Activated CD4-positive, alpha-beta memory T cell treated with anti-CD3 and anti-CD28 coated beads, Interleukin-2, amount 10 ng/mL, durations not matched to agents 7 days and 5 days (primary cell): Measurements from ENCODE around the gene PACS1. TPM values are rescaled to one million over a fixed set of nuclear protein-coding genes. Genes with fewer than 3 reads are reported as not detected.

Experiments used
- CTCF ChIA-PET: fragments of 350-600 bp; sonication (Branson Sonifier 250); formaldehyde crosslinking; loops from one replicate; lab custom pipeline; 2021; ENCODE audit warnings: antibody characterized with exemption, inconsistent platforms; lab: Charles Lee
- POLR2A ChIA-PET: fragments of 350-600 bp; sonication (Branson Sonifier 250); formaldehyde crosslinking; loops from one replicate; lab custom pipeline; 2021; ENCODE audit warnings: antibody characterized with exemption; lab: Charles Lee
- DNase-seq: peaks from one replicate; pipeline ENCODE4 v3.0.0-alpha.2; 2020
- H3K27ac Mint-ChIP-seq: one replicate; pipeline ENCODE4 v1.8.0; 2021; ENCODE audit warnings: mild to moderate bottlenecking, mixed read lengths
- H3K27me3 Mint-ChIP-seq: one replicate; pipeline ENCODE4 v1.8.0; 2021; ENCODE audit warnings: mixed read lengths
- H3K36me3 Mint-ChIP-seq: one replicate; pipeline ENCODE4 v1.8.0; 2021; ENCODE audit warnings: low read depth, mixed read lengths
- H3K4me1 Mint-ChIP-seq: one replicate; pipeline ENCODE4 v1.8.0; 2021; ENCODE audit warnings: mixed read lengths
- H3K4me3 Mint-ChIP-seq: one replicate; pipeline ENCODE4 v1.8.0; 2021; ENCODE audit warnings: mild to moderate bottlenecking, mixed read lengths
- H3K9me3 Mint-ChIP-seq: one replicate; pipeline ENCODE4 v1.8.0; 2021; ENCODE audit warnings: mixed read lengths
- total RNA-seq, 2 experiments: library from RNA; stranded (reverse); gene quantifications; one replicate each; pipeline ENCODE4 v1.2.3, GENCODE V29; 2021

The PACS1 gene
- total RNA-seq, 2 experiments from 2014 or later, result 86.4 to 95.0 TPM

DNA sequence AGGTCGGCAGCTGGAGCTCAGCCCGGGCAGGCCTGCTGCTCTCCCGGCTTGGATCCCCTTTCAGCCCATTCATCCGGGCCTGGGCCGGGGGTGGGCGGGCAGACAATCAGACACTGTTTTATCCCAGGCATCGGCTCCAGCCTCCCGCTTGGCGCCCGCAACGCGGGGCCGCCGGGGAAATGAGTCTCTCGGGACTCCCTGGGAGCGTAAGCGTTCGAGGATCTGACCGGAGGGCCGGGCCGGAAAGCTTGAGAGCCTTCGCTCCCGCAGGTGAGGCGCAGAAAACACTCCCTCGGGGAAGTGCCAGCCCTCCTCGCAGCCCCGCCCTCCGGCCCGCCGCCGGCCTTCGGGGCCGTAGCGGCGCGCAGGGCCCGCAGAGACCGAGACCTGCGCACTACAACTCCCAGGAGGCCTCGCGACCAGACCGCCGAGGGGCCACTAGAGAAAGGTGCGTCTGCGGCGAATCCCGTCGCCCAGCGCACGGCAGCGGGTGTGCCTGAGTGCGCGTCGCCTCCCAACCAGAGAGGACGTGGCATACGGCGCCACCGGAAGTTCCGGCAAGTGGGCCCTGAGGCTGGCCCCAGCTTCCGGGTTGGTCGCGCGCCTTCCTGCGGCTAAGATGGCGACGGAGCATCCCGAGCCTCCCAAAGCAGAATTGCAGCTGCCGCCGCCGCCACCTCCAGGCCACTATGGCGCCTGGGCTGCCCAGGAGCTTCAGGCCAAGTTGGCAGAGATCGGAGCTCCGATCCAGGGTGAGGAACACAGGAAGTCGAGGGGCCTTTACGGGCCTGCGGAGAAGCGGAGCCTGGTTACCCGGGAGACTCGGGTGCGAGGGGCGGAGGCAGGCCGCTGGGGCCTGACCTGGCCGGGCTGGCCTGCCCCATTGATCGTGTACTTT, 18.1 kb upstream of the PACS1 start, which contains the start of gene SF3B2:
Gene SF3B2 (plus strand): TSS at position 599 of the 898 bp plus-strand sequence. CDS start 21 bp downstream, at position 620.
- H3K36me3 Mint-ChIP-seq, result peaks cover 39% of the 10 kb centered on the region
- POLR2A ChIA-PET, result interaction anchor here (1.0 to 6.3 kb wide), 27 partner anchors 10 to 414 kb away, joined by 3 to 103 read pairs (median 5); partner anchors contain the start of genes BANF1, CATSPER1, CCDC85B and EIF1AD
- H3K4me3 Mint-ChIP-seq, result peak within 1 kb of the TSS; percentile 100
- H3K27me3 Mint-ChIP-seq, result peaks cover 2% of the 10 kb centered on the region
- CTCF ChIA-PET, result interaction anchor here (0.9 to 4.1 kb wide), 15 partner anchors 7 to 346 kb away, joined by 3 to 40 read pairs (median 6); partner anchors contain the start of gene CCDC85B
- peak; percentile 98 for DNase-seq
- H3K27ac Mint-ChIP-seq, result peak within 1 kb of the TSS; percentile 96
- H3K9me3 Mint-ChIP-seq, result no peaks in the 10 kb centered on the region
- peaks cover 37% of the 10 kb centered on the region for H3K4me1 Mint-ChIP-seq

DNA sequence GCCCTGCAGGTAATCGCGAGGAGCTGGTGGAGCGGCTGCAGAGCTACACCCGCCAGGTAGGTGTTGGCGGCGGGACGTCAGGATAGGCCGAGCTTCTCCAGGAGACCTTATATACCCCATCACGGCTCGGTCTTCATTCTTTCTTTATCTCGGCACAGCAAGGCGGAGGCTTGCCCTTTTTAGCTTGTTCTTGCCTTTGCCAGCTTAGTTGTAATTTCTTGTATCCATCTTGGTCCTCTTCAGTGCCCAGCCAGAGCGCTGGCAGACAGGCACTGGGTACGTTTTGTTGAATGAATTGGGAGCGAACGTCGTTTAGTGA, 17.4 kb upstream of the PACS1 start:
- CTCF ChIA-PET, result interaction anchor here (0.9 to 4.1 kb wide), 15 partner anchors 8 to 346 kb away, joined by 3 to 40 read pairs (median 6); partner anchors contain the start of genes CCDC85B and KAT5
- Mint-ChIP-seq H3K9me3 (no peaks in the 10 kb centered on the region), H3K27ac (peak overlapping the region; percentile 96), H3K4me1 (peaks cover 37% of the 10 kb centered on the region), H3K4me3 (peak overlapping the region; percentile 100), H3K27me3 (peaks cover 2% of the 10 kb centered on the region), H3K36me3 (peaks cover 45% of the 10 kb centered on the region)
- POLR2A ChIA-PET, result interaction anchor here (0.9 to 6.3 kb wide), 25 partner anchors 11 to 414 kb away, joined by 3 to 103 read pairs (median 5); partner anchors contain the start of genes BANF1, CATSPER1, CCDC85B and EIF1AD
- no peak for DNase-seq

DNA sequence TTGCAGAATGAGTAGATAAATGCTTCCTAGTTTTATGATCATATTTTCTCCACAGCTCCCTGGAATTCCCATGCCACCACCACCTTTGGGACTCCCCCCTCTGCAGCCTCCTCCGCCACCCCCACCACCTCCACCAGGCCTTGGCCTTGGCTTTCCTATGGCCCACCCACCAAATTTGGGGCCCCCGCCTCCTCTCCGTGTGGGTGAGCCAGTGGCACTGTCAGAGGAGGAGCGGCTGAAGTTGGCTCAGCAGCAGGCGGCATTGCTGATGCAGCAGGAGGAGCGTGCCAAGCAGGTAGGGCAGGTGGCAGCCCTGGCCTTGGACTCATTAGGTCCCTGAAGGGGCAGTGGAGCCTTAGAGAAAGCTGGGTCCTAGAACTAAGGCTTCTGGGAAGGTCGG, 15.1 kb upstream of the PACS1 start:
- Mint-ChIP-seq H3K27ac (no peak overlapping the region), H3K4me1 (peaks cover 34% of the 10 kb centered on the region), H3K9me3 (no peaks in the 10 kb centered on the region), H3K36me3 (peaks cover 68% of the 10 kb centered on the region), H3K4me3 (no peak overlapping the region), H3K27me3 (no peaks in the 10 kb centered on the region)
- ChIA-PET CTCF (interaction anchor here (2.7 to 4.1 kb wide), 2 partner anchors 10 to 14 kb away, joined by 12 to 19 read pairs; no protein-coding TSS in a partner anchor), POLR2A (interaction anchor here (6.3 kb wide), 1 partner anchor 12 kb away, joined by 103 read pairs; the partner anchor contains the start of gene PACS1)
- DNase-seq, result no peak

DNA sequence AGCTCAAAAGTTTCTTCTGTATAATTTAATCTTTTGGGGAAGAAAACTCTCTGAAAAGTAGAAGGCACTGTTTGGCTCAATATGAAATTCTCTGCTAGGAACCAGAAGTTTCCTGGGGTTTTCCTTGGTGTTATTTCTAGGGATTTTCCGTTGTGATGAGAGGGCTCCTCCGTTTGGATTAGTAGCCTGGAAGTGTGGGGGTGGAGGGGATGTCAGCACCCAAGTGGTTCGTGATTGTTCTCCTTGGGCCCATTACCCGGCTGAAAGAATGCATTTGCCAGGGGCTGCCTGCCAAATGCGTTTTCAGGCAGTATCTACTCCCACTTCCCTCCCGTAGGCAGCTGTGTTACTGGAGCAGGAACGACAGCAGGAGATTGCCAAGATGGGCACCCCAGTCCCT, 13.6 kb upstream of the PACS1 start:
- Mint-ChIP-seq H3K36me3 (peaks cover 81% of the 10 kb centered on the region), H3K4me1 (peaks cover 33% of the 10 kb centered on the region), H3K27ac (no peak overlapping the region), H3K9me3 (no peaks in the 10 kb centered on the region), H3K27me3 (no peaks in the 10 kb centered on the region), H3K4me3 (no peak overlapping the region)
- ChIA-PET POLR2A (no interaction called here), CTCF (interaction anchor here (2.7 kb wide), 1 partner anchor 12 kb away, joined by 12 read pairs; no protein-coding TSS in a partner anchor)
- no peak for DNase-seq

DNA sequence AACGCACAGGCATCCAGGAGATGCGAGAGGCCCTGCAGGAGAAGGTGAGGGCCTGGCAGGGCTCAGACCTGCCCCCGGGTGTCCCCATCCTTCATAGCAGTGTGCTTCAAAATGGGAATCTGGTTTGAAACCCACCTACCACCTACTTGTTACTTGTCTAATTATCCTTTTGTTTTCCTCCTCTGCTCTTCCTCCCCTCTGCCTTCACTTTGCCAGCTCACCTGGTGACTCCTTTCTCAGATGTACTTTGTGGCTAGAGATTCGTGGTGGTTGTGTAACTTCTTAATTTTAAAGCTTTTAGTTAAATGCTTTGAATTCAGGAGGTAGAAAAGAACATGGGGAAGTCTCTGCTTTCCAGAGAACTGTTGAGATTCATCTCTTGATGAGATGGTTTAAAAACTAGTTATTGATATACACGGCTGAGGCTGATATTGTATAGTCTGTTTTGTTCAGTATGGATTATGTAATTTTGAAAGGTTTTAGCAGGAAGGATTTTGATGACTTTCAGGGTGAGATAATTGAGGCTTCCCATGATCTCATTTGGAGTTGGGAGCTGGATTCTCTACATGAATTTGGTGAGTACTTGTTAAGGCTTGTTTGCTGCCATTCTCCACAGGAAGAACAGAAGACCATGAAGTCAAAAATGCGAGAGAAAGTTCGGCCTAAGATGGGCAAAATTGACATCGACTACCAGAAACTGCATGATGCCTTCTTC, 9.9 kb upstream of the PACS1 start:
- no peak for DNase-seq
- Mint-ChIP-seq H3K4me3 (no peak overlapping the region), H3K27me3 (no peaks in the 10 kb centered on the region), H3K36me3 (peaks cover 89% of the 10 kb centered on the region), H3K27ac (peak overlapping the region; percentile 0), H3K9me3 (no peaks in the 10 kb centered on the region), H3K4me1 (peaks cover 28% of the 10 kb centered on the region)
- ChIA-PET CTCF (interaction anchor here (2.1 to 3.2 kb wide), 2 partner anchors 9 to 15 kb away, joined by 7 to 24 read pairs; no protein-coding TSS in a partner anchor), POLR2A (interaction anchor here (0.6 to 1.6 kb wide), 2 partner anchors 9 to 18 kb away, joined by 3 to 7 read pairs; no protein-coding TSS in a partner anchor)

DNA sequence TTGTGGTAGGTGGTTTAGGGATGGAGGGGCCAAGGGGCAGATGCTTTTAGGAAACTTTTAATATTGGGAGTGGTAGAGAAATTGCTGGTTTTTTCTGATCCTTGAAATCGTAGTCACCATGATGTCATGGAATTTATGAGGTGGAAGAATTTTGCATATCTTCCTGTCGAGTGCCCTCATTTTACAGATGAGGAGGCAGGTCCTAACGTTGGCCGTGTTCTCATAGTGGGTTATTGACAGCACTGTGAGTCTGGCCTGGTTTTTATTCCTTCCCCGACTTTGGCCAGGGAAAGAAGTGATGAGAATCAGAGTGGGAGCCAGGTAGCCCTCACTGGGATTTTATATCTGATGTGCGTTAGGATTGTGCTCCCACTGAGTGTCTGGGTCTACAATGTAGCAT, 8.8 kb upstream of the PACS1 start:
- POLR2A ChIA-PET, result no interaction called here
- peaks cover 89% of the 10 kb centered on the region for H3K36me3 Mint-ChIP-seq
- no peaks in the 10 kb centered on the region for H3K27me3 Mint-ChIP-seq
- no peak for DNase-seq
- no peak overlapping the region for H3K4me3 Mint-ChIP-seq
- H3K4me1 Mint-ChIP-seq, result peaks cover 30% of the 10 kb centered on the region
- CTCF ChIA-PET, result no interaction called here
- no peaks in the 10 kb centered on the region for H3K9me3 Mint-ChIP-seq
- no peak overlapping the region for H3K27ac Mint-ChIP-seq

- Mint-ChIP-seq H3K27ac (no peak overlapping the region), H3K4me1 (peaks cover 39% of the 10 kb centered on the region), H3K9me3 (no peaks in the 10 kb centered on the region), H3K4me3 (no peak overlapping the region), H3K36me3 (peaks cover 90% of the 10 kb centered on the region), H3K27me3 (no peaks in the 10 kb centered on the region)
- POLR2A ChIA-PET, result interaction anchor here (10.7 kb wide), 1 partner anchor 9 kb away, joined by 103 read pairs; the partner anchor contains the start of gene SF3B2
- CTCF ChIA-PET, result interaction anchor here (1.3 to 1.7 kb wide), 2 partner anchors 10 to 17 kb away, joined by 4 to 5 read pairs; partner anchors contain the start of gene SF3B2
- DNase-seq, result no peak
Observed at GRCh38 chr11:66062408-66062807, 7.7 kb upstream of the PACS1 start.

GRCh38 chr11:66063900-66064299, 6.2 kb upstream of the PACS1 start:
- Mint-ChIP-seq H3K4me1 (peaks cover 48% of the 10 kb centered on the region), H3K27me3 (no peaks in the 10 kb centered on the region), H3K36me3 (peaks cover 90% of the 10 kb centered on the region), H3K27ac (no peak overlapping the region), H3K4me3 (no peak overlapping the region), H3K9me3 (no peaks in the 10 kb centered on the region)
- POLR2A ChIA-PET, result interaction anchor here (10.7 kb wide), 1 partner anchor 11 kb away, joined by 103 read pairs; the partner anchor contains the start of gene SF3B2
- no peak for DNase-seq
- CTCF ChIA-PET, result interaction anchor here (0.6 to 1.9 kb wide), 4 partner anchors 11 to 352 kb away, joined by 3 to 6 read pairs (median 4); partner anchors contain the start of genes KAT5 and SF3B2

DNA sequence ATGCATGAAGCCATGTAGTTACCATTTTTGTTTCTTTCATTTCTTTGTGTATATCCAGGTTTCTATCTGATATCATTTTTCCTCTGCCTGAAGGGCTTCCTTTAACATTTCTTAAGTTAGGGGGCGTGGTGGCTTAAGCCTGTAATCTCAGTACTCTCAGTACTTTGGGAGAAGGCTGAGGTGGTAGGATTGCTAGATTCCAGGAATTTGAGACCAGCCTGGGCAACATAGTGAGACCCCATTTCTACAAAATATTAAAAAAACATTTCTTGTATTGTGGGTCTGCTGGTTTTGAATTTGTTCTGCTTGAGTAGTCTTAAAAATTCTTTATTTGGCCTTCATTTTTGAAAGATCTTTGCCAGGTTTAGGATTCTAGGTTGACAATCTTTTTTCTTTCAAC, 5.5 kb upstream of the PACS1 start:
- POLR2A ChIA-PET, result interaction anchor here (10.7 kb wide), 1 partner anchor 12 kb away, joined by 103 read pairs; the partner anchor contains the start of gene SF3B2
- Mint-ChIP-seq H3K9me3 (no peaks in the 10 kb centered on the region), H3K27me3 (no peaks in the 10 kb centered on the region), H3K27ac (no peak overlapping the region), H3K4me1 (peaks cover 55% of the 10 kb centered on the region), H3K36me3 (peaks cover 88% of the 10 kb centered on the region), H3K4me3 (no peak overlapping the region)
- no peak for DNase-seq
- CTCF ChIA-PET, result interaction anchor here (1.4 to 1.9 kb wide), 2 partner anchors 12 to 20 kb away, joined by 3 to 6 read pairs; partner anchors contain the start of gene SF3B2

GRCh38 chr11:66066751-66067150, 3.3 kb upstream of the PACS1 start:
- Mint-ChIP-seq H3K27me3 (no peaks in the 10 kb centered on the region), H3K9me3 (no peaks in the 10 kb centered on the region), H3K4me1 (peaks cover 53% of the 10 kb centered on the region), H3K27ac (peak overlapping the region; percentile 66), H3K36me3 (peaks cover 76% of the 10 kb centered on the region), H3K4me3 (no peak overlapping the region)
- DNase-seq, result no peak
- POLR2A ChIA-PET, result interaction anchor here (6.1 to 10.7 kb wide), 2 partner anchors 14 to 15 kb away, joined by 88 to 103 read pairs; partner anchors contain the start of gene SF3B2
- CTCF ChIA-PET, result interaction anchor here (0.6 to 7.2 kb wide), 7 partner anchors 14 to 74 kb away, joined by 4 to 60 read pairs (median 27); partner anchors contain the start of gene SF3B2

GRCh38 chr11:66067640-66068039, 2.4 kb upstream of the PACS1 start:
- Mint-ChIP-seq H3K4me3 (no peak overlapping the region), H3K27me3 (no peaks in the 10 kb centered on the region), H3K4me1 (peaks cover 61% of the 10 kb centered on the region), H3K36me3 (peaks cover 80% of the 10 kb centered on the region), H3K9me3 (no peaks in the 10 kb centered on the region), H3K27ac (peak overlapping the region; percentile 93)
- POLR2A ChIA-PET, result interaction anchor here (0.8 to 10.7 kb wide), 6 partner anchors 9 to 66 kb away, joined by 3 to 103 read pairs (median 4); partner anchors contain the start of gene SF3B2
- CTCF ChIA-PET, result interaction anchor here (0.7 to 7.2 kb wide), 17 partner anchors 9 to 177 kb away, joined by 3 to 60 read pairs (median 7); partner anchors contain the start of genes CCDC85B and SF3B2
- DNase-seq, result no peak
